Upper lobe of left lung (tissue), 6 donors: ENCODE data around the gene IFITM10. TPM values are rescaled to one million over a fixed set of nuclear protein-coding genes. Genes with fewer than 3 reads are reported as not detected.

Source experiments
- ATAC-seq, 2 donors: fragments of 200-7000 bp; cut with Tn5 transposase; one replicate each; pipeline ENCODE4 v1.9.1; 2022; ENCODE audit warnings: mild to moderate bottlenecking in 2 of 2, moderate library complexity in 2 of 2; ENCODE audit not compliant: low FRiP score in 2 of 2
- DNase-seq, 2 donors: peaks; one replicate each; pipeline ENCODE4 v3.0.0-alpha.2; 2019 to 2020
- H3K27ac ChIP-seq, 4 donors: fragments of 200-600 bp; sonication (generic); one replicate each; pipeline ENCODE4 v1.5.1; 2016 to 2019
- H3K27me3 ChIP-seq, 4 donors: fragments of 200-600 bp; sonication (generic); one replicate each; pipeline ENCODE4 v1.5.1; 2017 to 2019
- H3K36me3 ChIP-seq, 4 donors: fragments of 200-600 bp; sonication (generic); one replicate each; pipeline ENCODE4 v1.5.1; 2016 to 2019
- H3K4me1 ChIP-seq, 4 donors: fragments of 200-600 bp; sonication (generic); one replicate each; pipeline ENCODE4 v1.5.1; 2018 to 2019
- H3K4me3 ChIP-seq, 4 donors: fragments of 200-600 bp; sonication (generic); one replicate each; pipeline ENCODE4 v1.5.1; 2017 to 2019; ENCODE audit warnings: mild to moderate bottlenecking in 2 of 4, moderate library complexity in 1 of 4
- H3K9me3 ChIP-seq, 4 donors: fragments of 200-600 bp; sonication (generic); one replicate each; pipeline ENCODE4 v1.5.1; 2018 to 2019
- CTCF ChIP-seq, 6 experiments: fragments of 450-650 bp in 4 of 6; fragments of 200-600 bp in 2 of 6; sonication (generic) in 2 of 6; IDR thresholded peaks; one replicate each; pipeline ENCODE4 v1.5.1; 2016 to 2019; ENCODE audit warnings: antibody characterized with exemption in 6 of 6
- EP300 ChIP-seq, 4 donors: sonication (generic); formaldehyde crosslinking; IDR thresholded peaks; one replicate each; pipeline ENCODE4 v1.5.1; 2017; ENCODE audit warnings: antibody characterized with exemption in 4 of 4, control low read depth in 2 of 4
- POLR2A ChIP-seq, 4 donors: fragments of 450-650 bp; IDR thresholded peaks; one replicate each; pipeline ENCODE4 v1.5.1; 2016 to 2017; ENCODE audit warnings: antibody characterized with exemption in 4 of 4, mild to moderate bottlenecking in 2 of 4
- POLR2AphosphoS5 ChIP-seq, 2 donors: sonication (generic); formaldehyde crosslinking; IDR thresholded peaks; one replicate each; pipeline ENCODE4 v1.5.1; 2017; ENCODE audit warnings: antibody characterized with exemption in 2 of 2
- WGBS, 2 donors: methylation state at CpG; one replicate each; pipeline ENCODE4 v1.1.5; 2017 to 2018; 5-methylcytosine and 5-hydroxymethylcytosine counted together
- total RNA-seq, 6 donors: library from RNA; depleted of rRNA in 4 of 6; stranded (reverse); fragments of >200 nt in 4 of 6; gene quantifications; one replicate each; pipeline versions ENCODE4 v1.1.0 to v1.2.1, GENCODE V29; 2016 to 2021
- donor health status: DM: no; HTN: no; CAD: no; lungs with moderate emphysema.
- donor health status: DM: no; HTN: yes; CAD: no; lungs with severe emphysema.

The IFITM10 gene
- total RNA-seq, 6 donors from 2014 or later, result 8.7 to 28.3 (median 14.2) TPM

- no peak for TF ChIP-seq POLR2AphosphoS5 (IDR thresholded peaks at IDR 0.05)
- TF ChIP-seq EP300 (IDR thresholded peaks at IDR 0.05), result no peak
- TF ChIP-seq CTCF (IDR thresholded peaks at IDR 0.05), result no peak
- no peak for TF ChIP-seq POLR2A (IDR thresholded peaks at IDR 0.05)
- H3K4me1 ChIP-seq, result no peaks in the 10 kb centered on the region
- no peak overlapping the region for H3K4me3 ChIP-seq
- peaks cover 4 to 6% (median 5%) of the 10 kb centered on the region in 4 donors for H3K9me3 ChIP-seq
- H3K36me3 ChIP-seq, result no peaks in the 10 kb centered on the region
- no peak for ATAC-seq
- DNase-seq, result no peak
- H3K27me3 ChIP-seq, result peaks cover 0 to 5% (median 3%) of the 10 kb centered on the region in 4 donors
- H3K27ac ChIP-seq, result no peak overlapping the region
- 84 to 89% methylated on average over 5 of the region's 5 CpGs for WGBS, 2 donors
These were observed 18.8 kb downstream of the IFITM10 start for GRCh38 chr11:1731451-1732059.

GRCh38 chr11:1730059-1730629 is 20.3 kb downstream of the IFITM10 start:
- WGBS, 2 donors, result 60 to 63% methylated on average over 9 to 11 of the region's 11 CpGs
- no peaks in the 10 kb centered on the region for H3K36me3 ChIP-seq
- no peak for TF ChIP-seq CTCF (IDR thresholded peaks at IDR 0.05)
- no peak for TF ChIP-seq POLR2A (IDR thresholded peaks at IDR 0.05)
- no peak for TF ChIP-seq EP300 (IDR thresholded peaks at IDR 0.05)
- TF ChIP-seq POLR2AphosphoS5 (IDR thresholded peaks at IDR 0.05), result no peak
- no peak for ATAC-seq
- no peak for DNase-seq
- no peak overlapping the region for H3K4me3 ChIP-seq
- H3K4me1 ChIP-seq, result no peaks in the 10 kb centered on the region
- H3K27me3 ChIP-seq, result peaks cover 0 to 5% (median 3%) of the 10 kb centered on the region in 4 donors
- H3K9me3 ChIP-seq, result no peaks in the 10 kb centered on the region
- H3K27ac ChIP-seq, result no peak overlapping the region

- no peak for DNase-seq
- ATAC-seq, result no peak
- Histone ChIP-seq H3K9me3 (no peaks in the 10 kb centered on the region), H3K27ac (no peak overlapping the region), H3K4me1 (no peaks in the 10 kb centered on the region), H3K4me3 (no peak overlapping the region), H3K36me3 (no peaks in the 10 kb centered on the region), H3K27me3 (peaks cover 0 to 5% (median 3%) of the 10 kb centered on the region in 4 donors)
- WGBS, 2 donors, result 75% methylated on average over 9 of the region's 9 CpGs
- TF ChIP-seq CTCF (IDR thresholded peaks at IDR 0.05) (no peak), EP300 (IDR thresholded peaks at IDR 0.05) (no peak), POLR2A (IDR thresholded peaks at IDR 0.05) (no peak)
These were observed 20.7 kb downstream of the IFITM10 start for GRCh38 chr11:1729692-1730011.

- no peak overlapping the region for H3K27ac ChIP-seq
- 62 to 76% methylated on average over 25 of the region's 25 CpGs for WGBS, 2 donors
- no peak for ATAC-seq
- no peak for DNase-seq
- H3K4me1 ChIP-seq, result no peaks in the 10 kb centered on the region
- H3K36me3 ChIP-seq, result no peaks in the 10 kb centered on the region
- TF ChIP-seq POLR2A (IDR thresholded peaks at IDR 0.05) (no peak), POLR2AphosphoS5 (IDR thresholded peaks at IDR 0.05) (no peak), CTCF (IDR thresholded peaks at IDR 0.05) (no peak), EP300 (IDR thresholded peaks at IDR 0.05) (no peak)
- H3K4me3 ChIP-seq, result no peak overlapping the region
- peaks cover 0 to 5% (median 2%) of the 10 kb centered on the region in 4 donors for H3K27me3 ChIP-seq
- H3K9me3 ChIP-seq, result no peaks in the 10 kb centered on the region
These were observed 21.3 kb downstream of the IFITM10 start for GRCh38 chr11:1728931-1729691.
